ENCODE measurements around the gene RHBDD1.

DNA sequence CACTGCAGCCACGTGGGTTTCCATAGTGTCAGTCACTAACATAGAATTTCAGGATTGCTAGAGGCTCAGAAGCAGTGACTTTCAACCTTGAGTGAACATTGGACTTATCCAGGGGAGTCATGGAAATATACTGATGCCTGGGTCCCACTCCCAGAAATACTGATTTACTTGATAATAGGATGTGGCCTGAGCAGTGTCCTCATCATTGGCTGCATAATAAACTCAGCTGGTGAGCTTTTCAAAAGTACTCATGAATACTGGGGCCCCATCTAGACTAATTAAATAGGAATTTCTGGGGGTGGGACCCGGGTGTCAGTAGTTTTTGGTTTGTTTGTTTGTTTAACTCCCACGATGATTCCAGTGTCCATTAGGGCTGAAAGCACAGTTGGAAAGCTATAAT lies 186.8 kb downstream of the RHBDD1 start:
- TF ChIP-seq, protein P1, sequence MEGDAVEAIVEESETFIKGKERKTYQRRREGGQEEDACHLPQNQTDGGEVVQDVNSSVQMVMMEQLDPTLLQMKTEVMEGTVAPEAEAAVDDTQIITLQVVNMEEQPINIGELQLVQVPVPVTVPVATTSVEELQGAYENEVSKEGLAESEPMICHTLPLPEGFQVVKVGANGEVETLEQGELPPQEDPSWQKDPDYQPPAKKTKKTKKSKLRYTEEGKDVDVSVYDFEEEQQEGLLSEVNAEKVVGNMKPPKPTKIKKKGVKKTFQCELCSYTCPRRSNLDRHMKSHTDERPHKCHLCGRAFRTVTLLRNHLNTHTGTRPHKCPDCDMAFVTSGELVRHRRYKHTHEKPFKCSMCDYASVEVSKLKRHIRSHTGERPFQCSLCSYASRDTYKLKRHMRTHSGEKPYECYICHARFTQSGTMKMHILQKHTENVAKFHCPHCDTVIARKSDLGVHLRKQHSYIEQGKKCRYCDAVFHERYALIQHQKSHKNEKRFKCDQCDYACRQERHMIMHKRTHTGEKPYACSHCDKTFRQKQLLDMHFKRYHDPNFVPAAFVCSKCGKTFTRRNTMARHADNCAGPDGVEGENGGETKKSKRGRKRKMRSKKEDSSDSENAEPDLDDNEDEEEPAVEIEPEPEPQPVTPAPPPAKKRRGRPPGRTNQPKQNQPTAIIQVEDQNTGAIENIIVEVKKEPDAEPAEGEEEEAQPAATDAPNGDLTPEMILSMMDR (IDR thresholded peaks at IDR 0.05) = no peak
- no peak for TF ChIP-seq EZH2 (IDR thresholded peaks at IDR 0.05; ENCODE audit: borderline replicate concordance, insufficient read depth, low read depth, low read length, poor library complexity, severe bottlenecking)
